ENCODE measurements around the gene MYO18B.

DNA sequence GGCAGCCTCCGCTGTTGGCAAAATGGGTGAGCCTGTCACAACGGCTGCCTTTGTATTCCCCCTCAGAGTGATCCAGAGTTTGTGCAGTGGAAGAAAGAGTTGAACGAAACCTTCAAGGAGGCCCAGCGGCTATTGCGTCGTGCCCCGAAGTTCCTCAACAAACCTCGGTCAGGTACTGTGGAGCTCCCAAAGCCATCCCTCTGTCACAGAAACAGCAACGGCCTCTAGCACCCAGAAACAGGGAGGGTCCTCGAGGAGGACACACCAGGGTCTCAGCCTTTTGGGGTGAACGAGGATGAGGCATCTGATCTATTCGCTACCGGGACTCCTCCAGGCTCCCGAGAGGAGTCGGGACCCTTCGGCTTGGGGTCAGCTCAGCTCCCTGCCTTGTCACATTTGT lies 19.8 kb upstream of the MYO18B start:
- TF ChIP-seq, protein P1, sequence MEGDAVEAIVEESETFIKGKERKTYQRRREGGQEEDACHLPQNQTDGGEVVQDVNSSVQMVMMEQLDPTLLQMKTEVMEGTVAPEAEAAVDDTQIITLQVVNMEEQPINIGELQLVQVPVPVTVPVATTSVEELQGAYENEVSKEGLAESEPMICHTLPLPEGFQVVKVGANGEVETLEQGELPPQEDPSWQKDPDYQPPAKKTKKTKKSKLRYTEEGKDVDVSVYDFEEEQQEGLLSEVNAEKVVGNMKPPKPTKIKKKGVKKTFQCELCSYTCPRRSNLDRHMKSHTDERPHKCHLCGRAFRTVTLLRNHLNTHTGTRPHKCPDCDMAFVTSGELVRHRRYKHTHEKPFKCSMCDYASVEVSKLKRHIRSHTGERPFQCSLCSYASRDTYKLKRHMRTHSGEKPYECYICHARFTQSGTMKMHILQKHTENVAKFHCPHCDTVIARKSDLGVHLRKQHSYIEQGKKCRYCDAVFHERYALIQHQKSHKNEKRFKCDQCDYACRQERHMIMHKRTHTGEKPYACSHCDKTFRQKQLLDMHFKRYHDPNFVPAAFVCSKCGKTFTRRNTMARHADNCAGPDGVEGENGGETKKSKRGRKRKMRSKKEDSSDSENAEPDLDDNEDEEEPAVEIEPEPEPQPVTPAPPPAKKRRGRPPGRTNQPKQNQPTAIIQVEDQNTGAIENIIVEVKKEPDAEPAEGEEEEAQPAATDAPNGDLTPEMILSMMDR (IDR thresholded peaks at IDR 0.05; ENCODE audit: insufficient read depth, low read depth, low read length), result no peak
- TF ChIP-seq EZH2 (IDR thresholded peaks at IDR 0.05; ENCODE audit: insufficient read depth, low read length), result no peak

Measured in astrocyte (in vitro differentiated cells and primary cell).